Natural killer cell (primary cell): ENCODE results near the gene CHRNA5. TPM values are rescaled to one million over a fixed set of nuclear protein-coding genes. Genes with fewer than 3 reads are reported as not detected.

Experiments used
- ATAC-seq, 3 donors: fragments of 150-1000 bp in 2 of 3; fragments of 200-7000 bp in 1 of 3; cut with Tn5 transposase; 1 replicate in 1 of 3; 2 replicates in 2 of 3; pipeline ENCODE4 v1.10.0; 2021; ENCODE audit warnings: mild to moderate bottlenecking in 2 of 3, moderate library complexity in 2 of 3
- DNase-seq, 2 donors: peaks; one replicate each; pipeline versions ENCODE4 v3.0.0 to v3.0.0-alpha.2; 2013 to 2021; ENCODE audit warnings: mixed read lengths in 1 of 2
- H3K27ac ChIP-seq: one replicate; pipeline ENCODE4 v1.5.1; 2013; ENCODE audit warnings: mild to moderate bottlenecking, low read length
- H3K27me3 ChIP-seq: one replicate; pipeline ENCODE4 v1.6.1; 2013; ENCODE audit warnings: low read length; ENCODE audit not compliant: control insufficient read depth, insufficient read depth
- H3K36me3 ChIP-seq: one replicate; pipeline ENCODE4 v1.6.1; 2013; ENCODE audit warnings: low read length; ENCODE audit not compliant: control insufficient read depth, insufficient read depth
- H3K4me1 ChIP-seq: one replicate; pipeline ENCODE4 v1.6.1; 2013; ENCODE audit warnings: low read length; ENCODE audit not compliant: control insufficient read depth, insufficient read depth
- H3K4me3 ChIP-seq: one replicate; pipeline ENCODE4 v1.5.1; 2013; ENCODE audit warnings: low read length
- H3K9me3 ChIP-seq: one replicate; pipeline ENCODE4 v1.6.1; 2013; ENCODE audit warnings: low read length; ENCODE audit not compliant: control insufficient read depth, insufficient read depth
- H3K27ac Mint-ChIP-seq, 2 donors: one replicate each; pipeline ENCODE4 v1.8.0; 2022; ENCODE audit warnings: mild to moderate bottlenecking in 2 of 2, mixed read lengths in 2 of 2, moderate library complexity in 1 of 2
- H3K27me3 Mint-ChIP-seq, 2 donors: one replicate each; pipeline ENCODE4 v1.8.0; 2022; ENCODE audit warnings: low read depth in 2 of 2, mixed read lengths in 2 of 2
- H3K36me3 Mint-ChIP-seq: one replicate; pipeline ENCODE4 v1.8.0; 2022; ENCODE audit warnings: mixed read lengths
- H3K4me1 Mint-ChIP-seq, 2 donors: one replicate each; pipeline ENCODE4 v1.8.0; 2022; ENCODE audit warnings: mixed read lengths in 2 of 2
- H3K4me3 Mint-ChIP-seq: one replicate; pipeline ENCODE4 v1.8.0; 2022; ENCODE audit warnings: mild to moderate bottlenecking, moderate library complexity, mixed read lengths
- H3K9me3 Mint-ChIP-seq, 2 donors: one replicate each; pipeline ENCODE4 v1.8.0; 2022; ENCODE audit warnings: mixed read lengths in 2 of 2
- CTCF ChIP-seq: fragments of 200-600 bp; IDR thresholded peaks from one replicate; pipeline ENCODE4 v1.8.0; 2022; ENCODE audit warnings: antibody characterized with exemption
- WGBS: methylation state at CpG from one replicate; pipeline ENCODE4 v1.1.7; 2013; ENCODE audit warnings: missing lambda C conversion rate; ENCODE audit not compliant: insufficient coverage; 5-methylcytosine and 5-hydroxymethylcytosine counted together
- intact Hi-C: fragments of 100-400 bp; cut with micrococcal nuclease; formaldehyde crosslinking; loops from one replicate; pipeline ENCODE4 v1.14.2; 2022
- total RNA-seq, 4 donors: library from RNA; stranded (reverse); fragments of 120-200 nt in 1 of 4; gene quantifications; one replicate each; pipeline versions ENCODE4 v1.2.3 to v1.2.4, GENCODE V29; 2013 to 2022

Gene CHRNA5
- total RNA-seq, 3 donors from 2014 or later (not counting 1 experiment from before 2014, with no cell fraction given): 0.23 to 0.45 (median 0.42) TPM

- TF ChIP-seq CTCF: no peak
- WGBS: 53% methylated on average over 12 of the region's 12 CpGs
- H3K9me3 Mint-ChIP-seq: no peaks in the 10 kb centered on the region
- Histone ChIP-seq H3K27ac (no peak overlapping the region), H3K4me1 (no peaks in the 10 kb centered on the region), H3K4me3 (no peak overlapping the region), H3K36me3 (no peaks in the 10 kb centered on the region), H3K9me3 (no peaks in the 10 kb centered on the region), H3K27me3 (peaks cover 3% of the 10 kb centered on the region)
- intact Hi-C loops: no loop called here
- peaks cover 24 to 34% of the 10 kb centered on the region in 2 donors for H3K27me3 Mint-ChIP-seq
- H3K4me3 Mint-ChIP-seq: no peak overlapping the region
- H3K36me3 Mint-ChIP-seq: no peaks in the 10 kb centered on the region
- H3K4me1 Mint-ChIP-seq: no peaks in the 10 kb centered on the region
- peak in 1 of 3 donors; percentile 8 for ATAC-seq
- DNase-seq: no peak
- no peak overlapping the region for H3K27ac Mint-ChIP-seq
These were observed 60.4 kb downstream of the CHRNA5 start for GRCh38 chr15:78625606-78626280.

GRCh38 chr15:78626381-78626995 lies 61.2 kb downstream of the CHRNA5 start:
- Mint-ChIP-seq H3K4me3 (no peak overlapping the region), H3K9me3 (no peaks in the 10 kb centered on the region), H3K27ac (no peak overlapping the region), H3K4me1 (no peaks in the 10 kb centered on the region), H3K27me3 (peaks cover 21 to 29% of the 10 kb centered on the region in 2 donors), H3K36me3 (no peaks in the 10 kb centered on the region)
- TF ChIP-seq CTCF: no peak
- no peak overlapping the region for H3K4me3 ChIP-seq
- H3K4me1 ChIP-seq: no peaks in the 10 kb centered on the region
- no peaks in the 10 kb centered on the region for H3K36me3 ChIP-seq
- DNase-seq (no peak), ATAC-seq (no peak)
- H3K9me3 ChIP-seq: no peaks in the 10 kb centered on the region
- no peak overlapping the region for H3K27ac ChIP-seq
- intact Hi-C loops: no loop called here
- 83% methylated on average over 4 of the region's 6 CpGs for WGBS
- peaks cover 3% of the 10 kb centered on the region for H3K27me3 ChIP-seq

- no peaks in the 10 kb centered on the region for H3K27me3 ChIP-seq
- H3K36me3 Mint-ChIP-seq: no peaks in the 10 kb centered on the region
- no peaks in the 10 kb centered on the region for H3K4me1 Mint-ChIP-seq
- 96% methylated on average over 8 of the region's 8 CpGs for WGBS
- peaks cover 13 to 27% of the 10 kb centered on the region in 2 donors for H3K27me3 Mint-ChIP-seq
- H3K36me3 ChIP-seq: no peaks in the 10 kb centered on the region
- no peak overlapping the region for H3K4me3 ChIP-seq
- H3K9me3 Mint-ChIP-seq: no peaks in the 10 kb centered on the region
- H3K27ac ChIP-seq: no peak overlapping the region
- DNase-seq (no peak), ATAC-seq (no peak)
- H3K9me3 ChIP-seq: no peaks in the 10 kb centered on the region
- H3K27ac Mint-ChIP-seq: no peak overlapping the region
- H3K4me1 ChIP-seq: no peaks in the 10 kb centered on the region
- no peak for TF ChIP-seq CTCF
- intact Hi-C loops: no loop called here
- no peak overlapping the region for H3K4me3 Mint-ChIP-seq
These were observed 62.0 kb downstream of the CHRNA5 start for GRCh38 chr15:78627348-78627747.
